Mesendoderm (in vitro differentiated cells): Measurements from ENCODE around the gene DNMBP.

ENCODE experiments used
- DNase-seq: peaks from one replicate; pipeline ENCODE4 v3.0.0; 2013
- H2AK5ac ChIP-seq: 2 replicates; pipeline ENCODE4 v1.6.1; 2013; ENCODE audit warnings: low read length, inconsistent platforms
- H2BK120ac ChIP-seq: 2 replicates; pipeline ENCODE4 v1.6.1; 2013; ENCODE audit warnings: low read depth, mild to moderate bottlenecking, low read length, moderate library complexity, mixed read lengths
- H2BK15ac ChIP-seq: replicated peaks from 2 replicates; pipeline ENCODE4 v1.6.1; 2013; ENCODE audit warnings: low read depth, mild to moderate bottlenecking, moderate library complexity
- H2BK5ac ChIP-seq: 2 replicates; pipeline ENCODE4 v1.6.1; 2013; ENCODE audit warnings: low read length, inconsistent platforms
- H3K18ac ChIP-seq: 2 replicates; pipeline ENCODE4 v1.6.1; 2013; ENCODE audit warnings: mild to moderate bottlenecking, low read length, mixed read lengths
- H3K23ac ChIP-seq: one replicate; pipeline ENCODE4 v1.6.1; 2013; ENCODE audit warnings: low read length
- H3K27ac ChIP-seq: 2 replicates; pipeline ENCODE4 v1.5.1; 2013; ENCODE audit warnings: low read depth, mild to moderate bottlenecking, inconsistent platforms, low read length, moderate library complexity
- H3K27me3 ChIP-seq: 2 replicates; pipeline ENCODE4 v1.6.1; 2013; ENCODE audit warnings: low read length, control low read depth, mild to moderate bottlenecking, inconsistent platforms; ENCODE audit not compliant: insufficient read depth, poor library complexity
- H3K36me3 ChIP-seq: 2 replicates; pipeline ENCODE4 v1.6.1; 2013; ENCODE audit warnings: low read length, inconsistent platforms; ENCODE audit not compliant: control insufficient read depth, insufficient read depth
- H3K4ac ChIP-seq: one replicate; pipeline ENCODE4 v1.6.1; 2013; ENCODE audit warnings: low read depth, mild to moderate bottlenecking, low read length, moderate library complexity
- H3K4me1 ChIP-seq: 2 replicates; pipeline ENCODE4 v1.6.1; 2013; ENCODE audit warnings: low read depth, low read length, inconsistent platforms; ENCODE audit not compliant: control insufficient read depth
- H3K4me2 ChIP-seq: 2 replicates; pipeline ENCODE4 v1.6.1; 2013; ENCODE audit warnings: low read length
- H3K4me3 ChIP-seq: 2 replicates; pipeline ENCODE4 v1.5.1; 2013; ENCODE audit warnings: mild to moderate bottlenecking, low read length
- H3K56ac ChIP-seq: one replicate; pipeline ENCODE4 v1.6.1; 2013; ENCODE audit warnings: low read length
- H3K79me1 ChIP-seq: 2 replicates; pipeline ENCODE4 v1.6.1; 2013; ENCODE audit warnings: low read length, inconsistent platforms
- H3K79me2 ChIP-seq: 2 replicates; pipeline ENCODE4 v1.6.1; 2013; ENCODE audit warnings: mild to moderate bottlenecking, low read length; ENCODE audit not compliant: control insufficient read depth, insufficient read depth
- H3K9ac ChIP-seq: 2 replicates; pipeline ENCODE4 v1.6.1; 2013; ENCODE audit warnings: low read length, inconsistent platforms
- H4K5ac ChIP-seq: one replicate; pipeline ENCODE4 v1.6.1; 2013; ENCODE audit warnings: low read length
- H4K8ac ChIP-seq: one replicate; pipeline ENCODE4 v1.6.1; 2013; ENCODE audit warnings: low read depth, mild to moderate bottlenecking, control low read depth, low read length, moderate library complexity
- WGBS: extraction: QIAGEN DNeasy Blood & Tissue Kit; methylation state at CpG from one replicate; pipeline ENCODE4 v1.1.7; 2013; ENCODE audit warnings: low lambda C conversion rate, missing lambda C conversion rate; ENCODE audit not compliant: insufficient coverage; ENCODE audit errors: extremely low coverage; 5-methylcytosine and 5-hydroxymethylcytosine counted together

Gene DNMBP

DNA sequence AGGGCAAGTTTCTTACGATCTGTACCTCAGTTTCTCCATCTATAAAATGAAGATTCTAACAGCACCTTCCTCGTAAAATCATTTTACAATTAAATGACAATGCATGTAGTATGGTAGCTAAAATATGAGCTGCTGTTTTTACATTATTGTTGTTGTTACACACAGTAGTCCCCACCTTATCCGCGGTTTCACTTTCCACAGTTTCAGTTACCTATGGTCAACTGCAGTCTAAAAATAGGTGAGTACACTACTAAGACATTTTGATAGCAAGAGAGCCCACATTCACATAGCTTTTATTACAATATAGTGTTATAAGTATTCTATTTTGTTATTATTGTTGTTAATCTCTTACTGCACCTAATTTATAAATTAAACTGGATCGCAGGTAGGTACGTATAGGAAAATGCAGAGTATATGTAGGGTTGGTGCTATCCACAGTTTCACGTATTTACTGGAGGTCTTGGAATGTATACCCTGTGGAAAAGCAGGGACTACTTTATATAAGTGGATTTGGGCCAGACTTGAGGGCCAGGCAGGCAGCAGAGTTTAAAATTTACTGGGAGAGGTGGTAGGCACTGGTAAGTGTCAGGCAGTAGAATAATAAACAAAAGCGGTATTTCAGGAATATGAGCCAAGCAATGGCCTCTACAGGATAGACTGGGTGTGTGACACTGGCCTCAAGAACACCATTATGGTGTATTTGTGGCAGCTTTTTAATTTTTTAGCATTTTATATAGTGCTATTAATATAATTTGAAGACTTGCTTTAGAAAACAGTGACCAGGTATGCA is 10.2 kb downstream of the DNMBP start:
- no peak overlapping the region for H3K9ac ChIP-seq
- H3K36me3 ChIP-seq = no peaks in the 10 kb centered on the region
- H3K79me2 ChIP-seq = peaks cover 18% of the 10 kb centered on the region
- no peaks in the 10 kb centered on the region for H3K27me3 ChIP-seq
- peaks cover 6% of the 10 kb centered on the region for H3K79me1 ChIP-seq
- H3K18ac ChIP-seq = no peak overlapping the region
- no peak overlapping the region for H3K56ac ChIP-seq
- no CpG with 5 or more reads among the region's 8 CpGs for WGBS
- H2AK5ac ChIP-seq = no peak overlapping the region
- no peak overlapping the region for H2BK120ac ChIP-seq
- no peak overlapping the region for H4K5ac ChIP-seq
- H3K4ac ChIP-seq = no peak overlapping the region
- H3K4me3 ChIP-seq = no peak overlapping the region
- no peak overlapping the region for H3K27ac ChIP-seq
- H2BK5ac ChIP-seq = no peak overlapping the region
- H2BK15ac ChIP-seq = no peak overlapping the region
- H3K23ac ChIP-seq = no peak overlapping the region
- no peak overlapping the region for H3K4me2 ChIP-seq
- H4K8ac ChIP-seq = no peak overlapping the region
- no peak for DNase-seq
- peaks cover 2% of the 10 kb centered on the region for H3K4me1 ChIP-seq

DNA sequence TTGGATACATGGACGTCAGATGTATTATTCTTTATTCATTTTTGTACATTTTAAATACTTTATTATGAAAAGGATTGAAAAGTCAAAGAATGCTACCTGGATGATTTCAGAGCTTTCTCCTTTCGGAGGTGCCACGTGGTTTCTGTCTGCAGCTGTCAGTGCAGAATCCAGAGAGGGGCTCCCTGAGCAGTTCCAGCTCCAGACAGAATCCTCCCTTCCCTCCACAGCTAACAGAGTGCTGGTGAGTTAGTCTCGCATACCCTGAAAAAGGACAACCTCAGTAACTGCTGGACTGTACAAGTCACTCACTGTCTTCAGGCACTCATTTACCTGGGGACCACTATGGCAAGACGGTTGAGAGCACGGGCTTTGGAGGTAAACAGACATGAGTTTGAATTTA is 10.9 kb downstream of the DNMBP start:
- Histone ChIP-seq H2BK5ac (no peak overlapping the region), H3K18ac (no peak overlapping the region), H3K79me2 (peaks cover 17% of the 10 kb centered on the region), H3K4ac (no peak overlapping the region), H3K79me1 (peaks cover 10% of the 10 kb centered on the region), H3K4me1 (peaks cover 2% of the 10 kb centered on the region), H3K23ac (no peak overlapping the region), H3K27me3 (no peaks in the 10 kb centered on the region), H3K4me2 (no peak overlapping the region), H2BK15ac (no peak overlapping the region), H3K56ac (no peak overlapping the region), H3K36me3 (no peaks in the 10 kb centered on the region), H4K8ac (no peak overlapping the region), H3K4me3 (no peak overlapping the region), H3K9ac (no peak overlapping the region), H2AK5ac (no peak overlapping the region), H3K27ac (no peak overlapping the region), H2BK120ac (no peak overlapping the region), H4K5ac (no peak overlapping the region)
- WGBS = no CpG with 5 or more reads among the region's 6 CpGs
- DNase-seq = no peak

DNA sequence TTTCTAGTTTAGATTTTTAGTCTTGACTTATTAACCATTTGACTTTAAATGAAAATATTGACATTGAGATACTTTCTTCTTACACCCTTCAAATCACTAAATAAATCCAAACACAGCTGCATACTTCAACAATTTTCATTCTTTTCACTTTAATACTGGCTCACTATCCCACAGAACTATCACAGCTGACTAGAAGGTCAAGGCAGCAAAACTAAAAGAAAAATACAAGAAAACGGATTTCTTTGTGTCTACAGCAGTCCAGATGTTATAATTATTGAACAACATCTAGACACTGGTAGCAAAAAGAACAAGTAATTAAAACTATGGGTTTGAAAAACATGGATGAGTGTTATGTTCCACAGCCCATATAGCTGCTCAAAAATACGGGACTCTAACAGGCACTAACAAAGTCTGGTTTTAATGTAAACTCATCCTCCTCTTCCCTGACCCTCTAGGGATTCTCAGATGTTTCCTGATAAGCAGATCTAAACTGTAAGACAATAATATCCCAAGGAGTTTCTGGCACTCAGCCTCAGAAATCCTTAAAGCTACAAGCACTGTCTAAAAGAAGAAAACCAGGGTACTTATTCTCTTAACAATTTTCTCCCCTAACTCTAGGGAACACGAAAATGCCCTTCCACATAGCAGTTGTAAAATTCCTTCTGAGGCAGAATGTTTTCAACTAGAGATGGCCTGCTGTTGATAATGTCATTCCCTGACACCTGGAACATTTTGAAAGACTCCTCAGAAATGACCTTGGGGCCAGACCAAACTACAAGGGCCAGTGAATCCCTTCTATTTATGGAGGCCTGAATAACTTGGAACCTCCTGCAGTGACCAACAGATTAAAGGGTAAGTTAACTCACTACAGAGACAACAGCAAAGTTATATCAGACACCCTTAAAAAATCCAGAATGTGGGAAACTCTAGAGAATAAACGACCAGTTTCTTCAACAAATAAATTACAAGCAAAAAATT is 12.8 kb downstream of the DNMBP start:
- H3K27ac ChIP-seq = no peak overlapping the region
- no peak overlapping the region for H3K4ac ChIP-seq
- WGBS = no CpG with 5 or more reads among the region's 4 CpGs
- peaks cover 2% of the 10 kb centered on the region for H3K4me1 ChIP-seq
- H3K18ac ChIP-seq = no peak overlapping the region
- H2BK120ac ChIP-seq = no peak overlapping the region
- H3K23ac ChIP-seq = no peak overlapping the region
- H3K36me3 ChIP-seq = no peaks in the 10 kb centered on the region
- no peak overlapping the region for H2AK5ac ChIP-seq
- no peaks in the 10 kb centered on the region for H3K27me3 ChIP-seq
- H3K79me2 ChIP-seq = peaks cover 14% of the 10 kb centered on the region
- no peak overlapping the region for H2BK15ac ChIP-seq
- DNase-seq = peak; percentile 42
- no peak overlapping the region for H4K5ac ChIP-seq
- peaks cover 10% of the 10 kb centered on the region for H3K79me1 ChIP-seq
- H2BK5ac ChIP-seq = no peak overlapping the region
- H3K9ac ChIP-seq = no peak overlapping the region
- H3K56ac ChIP-seq = no peak overlapping the region
- no peak overlapping the region for H3K4me3 ChIP-seq
- H3K4me2 ChIP-seq = no peak overlapping the region
- H4K8ac ChIP-seq = no peak overlapping the region

DNA sequence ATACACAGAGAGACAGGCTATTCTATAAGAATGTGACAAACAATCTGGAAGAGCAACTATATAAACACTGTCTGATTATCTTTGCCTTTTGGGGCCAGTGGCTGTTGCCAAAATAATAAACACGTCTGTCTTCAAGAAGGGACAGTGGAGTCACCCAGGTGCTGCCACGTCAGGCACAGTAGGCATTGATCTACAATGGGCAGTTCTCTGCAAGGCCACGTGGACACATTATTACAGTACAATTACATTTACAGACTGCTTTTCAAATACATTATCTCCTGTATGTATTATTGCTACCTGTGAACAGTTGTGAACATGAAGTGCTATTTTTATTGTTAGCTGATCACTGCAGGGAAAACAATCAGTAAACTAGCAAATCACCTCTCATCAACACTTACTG is 14.0 kb downstream of the DNMBP start:
- H3K4me2 ChIP-seq = no peak overlapping the region
- H3K36me3 ChIP-seq = no peaks in the 10 kb centered on the region
- H4K8ac ChIP-seq = no peak overlapping the region
- no peak overlapping the region for H3K27ac ChIP-seq
- H3K56ac ChIP-seq = no peak overlapping the region
- no peak overlapping the region for H3K4ac ChIP-seq
- DNase-seq = no peak
- no peak overlapping the region for H3K23ac ChIP-seq
- H4K5ac ChIP-seq = no peak overlapping the region
- H2BK15ac ChIP-seq = no peak overlapping the region
- H3K79me2 ChIP-seq = peaks cover 9% of the 10 kb centered on the region
- no peak overlapping the region for H2AK5ac ChIP-seq
- H3K79me1 ChIP-seq = peaks cover 10% of the 10 kb centered on the region
- H3K18ac ChIP-seq = no peak overlapping the region
- WGBS = no CpG with 5 or more reads among the region's 3 CpGs
- H2BK120ac ChIP-seq = no peak overlapping the region
- H3K27me3 ChIP-seq = no peaks in the 10 kb centered on the region
- no peak overlapping the region for H3K4me3 ChIP-seq
- no peak overlapping the region for H2BK5ac ChIP-seq
- peaks cover 2% of the 10 kb centered on the region for H3K4me1 ChIP-seq
- no peak overlapping the region for H3K9ac ChIP-seq

DNA sequence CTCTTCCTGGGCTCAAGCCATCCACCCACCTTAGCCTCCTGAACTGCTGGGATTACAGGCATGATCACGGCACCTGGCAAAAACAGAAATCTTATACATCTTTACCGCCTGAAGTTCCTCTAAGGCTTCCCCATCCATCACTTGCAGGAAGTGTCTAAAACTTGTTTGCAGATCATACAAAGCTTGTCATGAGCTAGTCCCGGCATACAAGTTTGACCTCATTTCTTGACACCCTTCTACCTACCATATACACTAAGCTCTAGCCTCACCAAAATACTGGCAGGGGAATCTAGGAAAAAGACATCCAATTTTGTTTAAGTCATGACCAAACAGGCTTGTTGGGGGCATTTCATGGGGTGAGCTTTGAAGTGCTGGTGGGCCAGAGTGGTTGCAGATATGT is 14.5 kb downstream of the DNMBP start:
- Histone ChIP-seq H3K36me3 (no peaks in the 10 kb centered on the region), H3K18ac (no peak overlapping the region), H4K5ac (no peak overlapping the region), H3K4me2 (no peak overlapping the region), H2BK120ac (no peak overlapping the region), H3K27me3 (no peaks in the 10 kb centered on the region), H2BK5ac (no peak overlapping the region), H3K27ac (no peak overlapping the region), H3K79me2 (peaks cover 9% of the 10 kb centered on the region), H3K79me1 (peaks cover 10% of the 10 kb centered on the region), H2BK15ac (no peak overlapping the region), H3K56ac (no peak overlapping the region), H3K9ac (no peak overlapping the region), H3K23ac (no peak overlapping the region), H4K8ac (no peak overlapping the region), H3K4ac (no peak overlapping the region), H3K4me1 (peaks cover 2% of the 10 kb centered on the region), H3K4me3 (no peak overlapping the region), H2AK5ac (no peak overlapping the region)
- no CpG with 5 or more reads among the region's 3 CpGs for WGBS
- no peak for DNase-seq
